ENCODE results near the gene TIMP2. TPM values are rescaled to one million over a fixed set of nuclear protein-coding genes. Genes with fewer than 3 reads are reported as not detected.
A peak's percentile ranks its signal among the peaks of the same experiment; 100 is the strongest.
"Not testable (repeated sequence)": the region's sequence is repeated elsewhere in the genome, so short reads cannot be mapped to it uniquely, and the experiment has no call there.

The TIMP2 gene
- polyA plus RNA-seq, 4 donors: 12.7 to 84.6 (median 44.0) TPM

GRCh38 chr17:78883089-78883532, 42.1 kb downstream of the TIMP2 start:
- peak overlapping the region; percentile 77 to 90 (median 84) for H3K27ac ChIP-seq (ENCODE audit: low read depth in 1 of 3, low read length in 2 of 3)
- H3K4me1 ChIP-seq (ENCODE audit: control insufficient read depth in 3 of 3, insufficient read depth in 2 of 3, low read depth in 1 of 3, low read length in 2 of 3): peaks cover 3 to 37% (median 9%) of the 10 kb centered on the region in 3 donors
- H3K4me3 ChIP-seq (ENCODE audit: low read depth in 1 of 3, low read length in 3 of 3): no peak overlapping the region
- DNase-seq (peak; percentile 85 to 88), FAIRE-seq (no peak)
- H3K36me3 ChIP-seq (ENCODE audit: control insufficient read depth in 3 of 3, insufficient read depth in 2 of 3, low read depth in 1 of 3, low read length in 3 of 3): peaks cover 0 to 46% (median 0%) of the 10 kb centered on the region in 3 donors
- H3K9me3 ChIP-seq (ENCODE audit: control insufficient read depth in 2 of 2, insufficient read depth in 1 of 2, low read depth in 1 of 2, low read length in 1 of 2): no peaks in the 10 kb centered on the region
- no peaks in the 10 kb centered on the region for H3K27me3 ChIP-seq (ENCODE audit: control insufficient read depth in 3 of 3, insufficient read depth in 3 of 3, low read length in 3 of 3)
- 24 to 41% (median 41%) methylated on average over 9 to 10 of the region's 10 CpGs for WGBS, 3 donors

GRCh38 chr17:78882540-78883088, 42.6 kb downstream of the TIMP2 start:
- Histone ChIP-seq H3K9me3 (ENCODE audit: control insufficient read depth in 2 of 2, insufficient read depth in 1 of 2, low read depth in 1 of 2, low read length in 1 of 2) (no peaks in the 10 kb centered on the region), H3K4me3 (ENCODE audit: low read depth in 1 of 3, low read length in 3 of 3) (no peak overlapping the region), H3K27me3 (ENCODE audit: control insufficient read depth in 3 of 3, insufficient read depth in 3 of 3, low read length in 3 of 3) (no peaks in the 10 kb centered on the region), H3K36me3 (ENCODE audit: control insufficient read depth in 3 of 3, insufficient read depth in 2 of 3, low read depth in 1 of 3, low read length in 3 of 3) (peaks cover 0 to 48% (median 0%) of the 10 kb centered on the region in 3 donors), H3K4me1 (ENCODE audit: control insufficient read depth in 3 of 3, insufficient read depth in 2 of 3, low read depth in 1 of 3, low read length in 2 of 3) (peaks cover 3 to 37% (median 9%) of the 10 kb centered on the region in 3 donors), H3K27ac (ENCODE audit: low read depth in 1 of 3, low read length in 2 of 3) (peak overlapping the region; percentile 77 to 90 (median 84))
- FAIRE-seq (no peak), DNase-seq (no peak)
- WGBS, 3 donors: 49 to 75% (median 68%) methylated on average over 14 of the region's 14 CpGs

- peak in 1 of 2 donors; percentile 50 for DNase-seq
- peaks cover 3 to 32% (median 7%) of the 10 kb centered on the region in 3 donors for H3K4me1 ChIP-seq (ENCODE audit: control insufficient read depth in 3 of 3, insufficient read depth in 2 of 3, low read depth in 1 of 3, low read length in 2 of 3)
- 41 to 78% (median 67%) methylated on average over 28 of the region's 28 CpGs for WGBS, 3 donors
- FAIRE-seq: no peak
- peak overlapping the region; percentile 15 to 92 (median 69) for H3K27ac ChIP-seq (ENCODE audit: low read depth in 1 of 3, low read length in 2 of 3)
- H3K9me3 ChIP-seq (ENCODE audit: control insufficient read depth in 2 of 2, insufficient read depth in 1 of 2, low read depth in 1 of 2, low read length in 1 of 2): no peaks in the 10 kb centered on the region
- no peak overlapping the region for H3K4me3 ChIP-seq (ENCODE audit: low read depth in 1 of 3, low read length in 3 of 3)
- H3K36me3 ChIP-seq (ENCODE audit: control insufficient read depth in 3 of 3, insufficient read depth in 2 of 3, low read depth in 1 of 3, low read length in 3 of 3): peaks cover 0 to 29% (median 0%) of the 10 kb centered on the region in 3 donors
- H3K27me3 ChIP-seq (ENCODE audit: control insufficient read depth in 3 of 3, insufficient read depth in 3 of 3, low read length in 3 of 3): no peaks in the 10 kb centered on the region
Observed at GRCh38 chr17:78879635-78880186, 45.5 kb downstream of the TIMP2 start.

- WGBS, 3 donors: 82 to 90% (median 89%) methylated on average over 14 of the region's 14 CpGs
- no peak overlapping the region for H3K4me3 ChIP-seq (ENCODE audit: low read depth in 1 of 3, low read length in 3 of 3)
- H3K27ac ChIP-seq (ENCODE audit: low read depth in 1 of 3, low read length in 2 of 3): peak overlapping the region in 2 of 3 donors; percentile 69 to 92
- DNase-seq (no peak), FAIRE-seq (no peak)
- peaks cover 1 to 25% (median 3%) of the 10 kb centered on the region in 3 donors for H3K4me1 ChIP-seq (ENCODE audit: control insufficient read depth in 3 of 3, insufficient read depth in 2 of 3, low read depth in 1 of 3, low read length in 2 of 3)
- H3K36me3 ChIP-seq (ENCODE audit: control insufficient read depth in 3 of 3, insufficient read depth in 2 of 3, low read depth in 1 of 3, low read length in 3 of 3): peaks cover 0 to 26% (median 0%) of the 10 kb centered on the region in 3 donors
- no peaks in the 10 kb centered on the region for H3K9me3 ChIP-seq (ENCODE audit: control insufficient read depth in 2 of 2, insufficient read depth in 1 of 2, low read depth in 1 of 2, low read length in 1 of 2)
- no peaks in the 10 kb centered on the region for H3K27me3 ChIP-seq (ENCODE audit: control insufficient read depth in 3 of 3, insufficient read depth in 3 of 3, low read length in 3 of 3)
Observed at GRCh38 chr17:78878871-78879527, 46.2 kb downstream of the TIMP2 start.

- no peak for FAIRE-seq
- Histone ChIP-seq H3K27me3 (ENCODE audit: control insufficient read depth in 3 of 3, insufficient read depth in 3 of 3, low read length in 3 of 3) (no peaks in the 10 kb centered on the region), H3K4me3 (ENCODE audit: low read depth in 1 of 3, low read length in 3 of 3) (no peak overlapping the region), H3K4me1 (ENCODE audit: control insufficient read depth in 3 of 3, insufficient read depth in 2 of 3, low read depth in 1 of 3, low read length in 2 of 3) (peaks cover 0 to 17% (median 3%) of the 10 kb centered on the region in 3 donors), H3K27ac (ENCODE audit: low read depth in 1 of 3, low read length in 2 of 3) (no peak overlapping the region), H3K36me3 (ENCODE audit: control insufficient read depth in 3 of 3, insufficient read depth in 2 of 3, low read depth in 1 of 3, low read length in 3 of 3) (peaks cover 0 to 30% (median 0%) of the 10 kb centered on the region in 3 donors), H3K9me3 (ENCODE audit: control insufficient read depth in 2 of 2, insufficient read depth in 1 of 2, low read depth in 1 of 2, low read length in 1 of 2) (no peaks in the 10 kb centered on the region)
- no peak for DNase-seq
- 91 to 93% (median 91%) methylated on average over 15 of the region's 15 CpGs for WGBS, 3 donors
Observed at GRCh38 chr17:78878261-78878660, 46.9 kb downstream of the TIMP2 start.

GRCh38 chr17:78876954-78877517, 48.2 kb downstream of the TIMP2 start:
- not testable (repeated sequence) for FAIRE-seq; H3K9me3 ChIP-seq (ENCODE audit: control insufficient read depth in 2 of 2, insufficient read depth in 1 of 2, low read depth in 1 of 2, low read length in 1 of 2); H3K27ac ChIP-seq (ENCODE audit: low read depth in 1 of 3, low read length in 2 of 3); H3K4me3 ChIP-seq (ENCODE audit: low read depth in 1 of 3, low read length in 3 of 3); H3K4me1 ChIP-seq (ENCODE audit: control insufficient read depth in 3 of 3, insufficient read depth in 2 of 3, low read depth in 1 of 3, low read length in 2 of 3); H3K27me3 ChIP-seq (ENCODE audit: control insufficient read depth in 3 of 3, insufficient read depth in 3 of 3, low read length in 3 of 3)
- peaks cover 0 to 33% (median 0%) of the 10 kb centered on the region in 3 donors for H3K36me3 ChIP-seq (ENCODE audit: control insufficient read depth in 3 of 3, insufficient read depth in 2 of 3, low read depth in 1 of 3, low read length in 3 of 3)
- 22 to 75% (median 34%) methylated on average over 8 of the region's 8 CpGs for WGBS, 3 donors
- peak in 1 of 2 donors; percentile 51 for DNase-seq

- peaks cover 0 to 8% (median 0%) of the 10 kb centered on the region in 3 donors for H3K4me1 ChIP-seq (ENCODE audit: control insufficient read depth in 3 of 3, insufficient read depth in 2 of 3, low read depth in 1 of 3, low read length in 2 of 3)
- H3K4me3 ChIP-seq (ENCODE audit: low read depth in 1 of 3, low read length in 3 of 3): no peak overlapping the region
- 77 to 85% (median 82%) methylated on average over 7 of the region's 7 CpGs for WGBS, 3 donors
- no peak for FAIRE-seq
- no peaks in the 10 kb centered on the region for H3K27me3 ChIP-seq (ENCODE audit: control insufficient read depth in 3 of 3, insufficient read depth in 3 of 3, low read length in 3 of 3)
- no peaks in the 10 kb centered on the region for H3K9me3 ChIP-seq (ENCODE audit: control insufficient read depth in 2 of 2, insufficient read depth in 1 of 2, low read depth in 1 of 2, low read length in 1 of 2)
- H3K27ac ChIP-seq (ENCODE audit: low read depth in 1 of 3, low read length in 2 of 3): no peak overlapping the region
- H3K36me3 ChIP-seq (ENCODE audit: control insufficient read depth in 3 of 3, insufficient read depth in 2 of 3, low read depth in 1 of 3, low read length in 3 of 3): peaks cover 0 to 34% (median 0%) of the 10 kb centered on the region in 3 donors
- DNase-seq: no peak
Observed at GRCh38 chr17:78876094-78876597, 49.0 kb downstream of the TIMP2 start.
